Measurements from ENCODE around the gene EYS.

Gene EYS

GRCh38 chr6:64672651-64673050 lies 1034.4 kb downstream of the EYS start:
- in situ Hi-C loops (cut with MboI; ENCODE audit: low sequenced_read_pairs): no loop called here

DNA sequence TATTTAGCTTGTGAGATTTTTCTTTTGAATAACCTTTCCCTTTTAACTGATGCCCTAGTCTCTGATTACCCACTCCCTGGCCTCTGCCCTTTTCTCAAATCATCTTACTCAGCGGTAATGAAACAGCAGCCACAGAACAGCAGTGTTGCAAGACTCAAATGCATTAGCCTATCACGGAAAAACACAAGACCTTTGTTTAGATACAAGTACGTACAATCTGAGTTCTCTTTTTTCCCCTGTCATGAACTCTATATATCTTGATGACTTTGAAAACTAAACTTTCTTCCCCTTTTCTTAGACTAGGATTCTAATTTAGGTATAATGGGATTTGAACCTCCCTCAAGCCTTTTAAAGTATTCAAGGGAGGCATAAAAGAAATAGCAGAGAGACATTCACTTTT lies 1034.9 kb downstream of the EYS start:
- in situ Hi-C loops (cut with MboI; ENCODE audit: low sequenced_read_pairs): no loop called here

- in situ Hi-C loops (cut with MboI; ENCODE audit: low sequenced_read_pairs): no loop called here
Observed at GRCh38 chr6:64665137-64665536, 1041.9 kb downstream of the EYS start.

DNA sequence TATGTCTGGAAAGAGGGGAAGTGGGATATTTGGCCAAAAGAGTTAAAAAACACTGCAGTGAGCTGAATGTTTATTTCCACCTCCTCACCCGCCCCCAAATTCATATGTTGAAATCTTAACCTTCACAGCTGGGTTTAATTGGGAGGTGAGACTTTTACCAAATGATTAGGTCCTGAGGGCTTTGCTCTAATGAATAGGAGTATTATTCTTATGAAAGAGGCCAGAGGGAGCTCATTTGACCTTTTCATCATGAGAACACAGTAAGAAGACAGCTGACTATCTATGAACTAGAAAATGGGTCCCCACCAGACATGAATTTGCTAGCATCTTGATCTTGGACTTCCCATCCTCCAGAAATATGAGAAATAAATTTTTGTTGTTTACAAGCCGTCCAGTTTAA lies 1042.5 kb downstream of the EYS start:
- in situ Hi-C loops (cut with MboI; ENCODE audit: low sequenced_read_pairs): no loop called here

DNA sequence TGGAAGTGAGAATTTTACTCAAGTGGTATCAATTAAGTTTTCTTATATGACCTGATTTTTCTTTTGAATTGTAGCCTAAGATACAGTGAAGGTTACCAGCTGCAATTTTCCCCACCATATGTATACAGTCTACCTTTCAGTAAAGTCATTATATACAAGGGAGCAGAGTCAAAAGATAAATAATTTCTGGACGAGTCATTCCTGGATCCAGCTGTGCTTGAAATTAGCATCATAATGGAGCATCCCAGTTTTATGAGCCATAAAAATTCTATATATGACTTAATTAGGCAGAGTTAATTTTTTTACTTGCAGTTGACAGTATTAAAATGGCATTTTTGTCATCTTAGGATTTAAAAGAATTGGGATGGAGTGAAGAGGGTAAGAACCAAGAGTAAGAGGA lies 1063.0 kb downstream of the EYS start:
- in situ Hi-C loops (cut with MboI; ENCODE audit: low sequenced_read_pairs): no loop called here

DNA sequence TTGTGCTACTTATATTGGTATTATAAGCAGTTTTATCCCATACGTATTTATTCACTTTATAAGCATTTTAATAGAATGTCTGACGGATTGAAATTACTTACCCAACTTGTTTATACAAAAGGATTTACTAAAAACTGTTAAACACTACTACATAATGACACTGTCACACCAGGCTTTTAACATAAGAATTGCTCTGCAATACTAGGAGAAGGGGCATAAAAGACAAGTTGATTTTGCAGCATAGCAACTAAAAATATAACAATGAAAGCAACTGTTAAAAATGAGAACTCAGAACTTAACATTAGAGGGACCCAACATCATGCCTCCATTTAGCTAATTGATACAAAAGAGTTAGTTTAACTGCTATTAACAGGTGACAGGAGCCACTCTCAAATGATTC lies 1076.1 kb downstream of the EYS start:
- in situ Hi-C loops (cut with MboI; ENCODE audit: low sequenced_read_pairs): no loop called here

- in situ Hi-C loops (cut with MboI; ENCODE audit: low sequenced_read_pairs): no loop called here
Observed at GRCh38 chr6:64622944-64623343, 1084.1 kb downstream of the EYS start.

- in situ Hi-C loops (cut with MboI; ENCODE audit: low sequenced_read_pairs): no loop called here
Observed at GRCh38 chr6:64602993-64603392, 1104.0 kb downstream of the EYS start.

DNA sequence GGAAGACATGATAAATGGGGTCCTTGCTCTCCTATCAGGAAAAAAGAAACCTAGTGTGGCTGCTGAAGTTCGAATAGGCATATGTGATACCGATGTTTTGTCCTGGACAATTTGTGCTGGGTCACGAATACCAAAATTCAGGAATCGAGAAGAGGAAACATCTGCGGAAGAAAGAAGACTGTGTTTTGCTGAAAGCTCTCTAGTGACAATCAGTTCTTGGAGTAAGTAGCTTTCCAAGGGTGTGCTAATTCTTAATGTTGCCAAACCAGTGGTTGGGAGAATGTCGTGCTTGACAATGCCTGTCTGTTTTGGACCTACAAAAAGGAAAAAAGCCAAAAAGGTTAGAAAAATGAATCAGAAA lies 1115.4 kb downstream of the EYS start:
- in situ Hi-C loops (cut with MboI; ENCODE audit: low sequenced_read_pairs): no loop called here

- in situ Hi-C loops (cut with MboI; ENCODE audit: low sequenced_read_pairs): no loop called here
Observed at GRCh38 chr6:64590965-64591675, 1115.9 kb downstream of the EYS start.

DNA sequence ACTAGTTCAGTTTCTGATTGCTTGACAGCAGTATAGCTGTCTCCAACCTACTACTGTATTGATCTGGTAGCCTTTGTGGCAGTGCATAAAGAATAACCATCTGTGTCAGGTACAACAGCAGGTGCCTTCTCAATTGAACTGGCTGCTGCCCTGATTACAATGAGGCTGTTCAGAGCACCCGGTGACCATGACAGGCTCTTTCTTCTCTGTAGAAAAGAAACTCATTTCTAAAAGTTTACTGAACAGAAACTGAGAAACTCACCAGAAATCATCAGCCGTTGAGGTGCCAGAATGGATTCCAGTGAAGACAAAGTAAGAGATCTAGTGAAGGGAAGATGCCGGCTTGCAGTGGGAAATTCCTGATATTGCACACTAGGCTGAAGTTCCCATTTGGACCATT lies 1117.1 kb downstream of the EYS start:
- in situ Hi-C loops (cut with MboI; ENCODE audit: low sequenced_read_pairs): no loop called here

GRCh38 chr6:64580346-64580745 lies 1126.7 kb downstream of the EYS start:
- in situ Hi-C loops (cut with MboI; ENCODE audit: low sequenced_read_pairs): no loop called here

- in situ Hi-C loops (cut with MboI; ENCODE audit: low sequenced_read_pairs): no loop called here
Observed at GRCh38 chr6:64553249-64553786, 1153.7 kb downstream of the EYS start.

DNA sequence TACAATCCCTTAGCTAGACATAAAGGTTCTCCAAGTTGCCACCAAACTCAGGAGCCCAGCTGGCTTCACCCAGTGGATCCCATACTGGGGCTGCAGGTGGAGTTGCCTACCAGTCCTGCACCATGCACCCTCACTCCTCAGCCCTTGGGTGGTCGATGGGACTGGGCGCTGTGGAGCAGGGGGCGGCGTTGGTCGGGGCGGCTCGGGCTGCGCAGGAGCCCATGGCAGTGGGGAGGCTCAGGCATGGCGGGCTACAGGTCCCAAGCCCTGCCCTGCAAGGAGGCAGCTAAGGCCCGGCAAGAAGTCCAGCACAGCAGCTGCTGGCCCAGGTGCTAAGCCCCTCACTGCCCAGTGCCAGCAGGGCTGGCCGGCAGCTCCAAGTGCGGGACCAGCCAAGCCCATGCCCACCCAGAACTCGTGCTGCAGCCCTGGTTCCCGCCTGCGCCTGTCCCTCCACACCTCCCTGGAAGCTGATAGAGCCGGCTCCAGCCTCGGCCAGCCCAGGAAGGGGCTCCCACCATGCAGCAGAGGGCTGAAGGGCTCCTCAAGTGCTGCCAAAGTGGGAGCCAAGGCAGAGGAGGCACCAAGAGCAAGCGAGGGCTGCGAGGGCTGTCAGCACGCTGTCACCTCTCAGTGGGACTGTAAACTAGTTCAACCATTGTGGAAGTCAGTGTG lies 1159.3 kb downstream of the EYS start:
- in situ Hi-C loops (cut with MboI; ENCODE audit: low sequenced_read_pairs): no loop called here

- in situ Hi-C loops (cut with MboI; ENCODE audit: low sequenced_read_pairs): no loop called here
Observed at GRCh38 chr6:64539917-64540316, 1167.1 kb downstream of the EYS start.

DNA sequence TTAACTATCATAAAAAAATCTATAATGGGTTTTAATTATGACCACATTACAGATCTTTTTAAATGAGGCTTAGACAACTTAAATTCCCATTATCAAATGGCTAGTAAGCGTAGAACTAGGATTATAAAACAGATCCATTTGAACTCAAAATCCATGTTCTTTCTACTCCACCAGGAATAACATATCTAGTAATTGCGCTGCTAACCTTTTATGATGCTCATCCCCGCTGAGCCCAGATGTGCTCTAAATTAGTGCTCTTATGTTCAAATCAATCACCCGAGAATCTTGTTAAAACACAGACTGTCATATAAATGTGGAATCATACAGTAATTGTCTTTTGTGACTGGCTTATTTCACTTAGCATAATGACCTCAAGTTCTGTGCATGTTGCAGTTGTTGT lies 1168.3 kb downstream of the EYS start:
- in situ Hi-C loops (cut with MboI; ENCODE audit: low sequenced_read_pairs): no loop called here

DNA sequence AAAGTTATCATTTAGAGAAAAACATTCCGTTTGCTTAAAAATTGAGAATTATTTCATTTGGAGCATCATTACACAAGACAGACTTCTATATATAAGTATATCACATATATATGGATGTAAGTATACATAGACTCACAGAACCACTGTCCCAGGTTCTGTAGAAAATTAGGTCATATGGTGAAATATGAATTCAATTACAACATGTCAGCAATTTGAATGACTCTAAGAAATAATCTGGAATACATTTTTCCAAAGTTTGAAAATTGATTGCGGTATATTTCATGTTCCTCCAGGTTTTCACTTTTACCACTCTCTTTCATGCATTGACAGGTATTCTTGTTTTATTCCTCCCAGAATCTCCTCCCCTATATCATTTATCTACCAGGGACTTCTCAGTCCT lies 1179.1 kb downstream of the EYS start:
- in situ Hi-C loops (cut with MboI; ENCODE audit: low sequenced_read_pairs): no loop called here

DNA sequence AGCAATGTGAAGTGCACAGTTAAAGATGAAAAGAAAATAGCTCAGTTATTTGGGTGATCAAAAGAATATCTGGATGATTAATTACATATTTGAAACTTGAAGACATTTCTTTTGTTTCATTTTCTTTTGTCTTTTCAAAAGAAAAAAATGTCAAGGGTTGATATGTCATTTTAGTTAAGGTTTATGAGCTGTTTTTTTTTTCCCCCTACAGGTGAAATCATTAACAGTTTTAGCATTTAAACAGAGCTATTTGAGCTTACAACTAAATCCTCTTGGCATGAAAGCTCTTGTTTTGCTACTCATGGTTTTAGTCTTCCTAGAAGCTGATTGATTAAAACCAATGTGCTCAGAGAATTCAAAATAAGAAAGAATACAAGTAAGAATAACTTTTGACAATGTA lies 1184.2 kb downstream of the EYS start:
- in situ Hi-C loops (cut with MboI; ENCODE audit: low sequenced_read_pairs): no loop called here

GRCh38 chr6:64520050-64520449 lies 1187.0 kb downstream of the EYS start:
- in situ Hi-C loops (cut with MboI; ENCODE audit: low sequenced_read_pairs): no loop called here

DNA sequence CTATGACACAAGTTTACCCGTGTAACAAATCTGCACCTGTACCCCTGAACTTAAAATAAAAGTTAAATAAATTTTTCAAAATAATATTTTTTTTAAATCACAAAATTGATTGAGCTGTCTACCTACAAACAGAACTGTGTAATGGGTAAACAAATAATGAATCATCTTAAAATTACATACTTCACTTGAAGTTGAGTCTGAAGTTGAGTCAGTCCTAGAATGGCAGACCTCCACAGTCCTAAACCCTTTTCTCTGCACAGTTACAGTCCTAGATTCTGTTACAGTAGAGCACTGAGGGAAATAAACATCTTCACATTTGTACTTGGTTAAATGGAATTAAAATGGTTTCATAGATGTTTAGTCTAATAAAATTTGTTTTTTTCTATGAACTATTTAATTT lies 1190.6 kb downstream of the EYS start:
- in situ Hi-C loops (cut with MboI; ENCODE audit: low sequenced_read_pairs): no loop called here

- in situ Hi-C loops (cut with MboI; ENCODE audit: low sequenced_read_pairs): no loop called here
Observed at GRCh38 chr6:64507661-64508060, 1199.4 kb downstream of the EYS start.

DNA sequence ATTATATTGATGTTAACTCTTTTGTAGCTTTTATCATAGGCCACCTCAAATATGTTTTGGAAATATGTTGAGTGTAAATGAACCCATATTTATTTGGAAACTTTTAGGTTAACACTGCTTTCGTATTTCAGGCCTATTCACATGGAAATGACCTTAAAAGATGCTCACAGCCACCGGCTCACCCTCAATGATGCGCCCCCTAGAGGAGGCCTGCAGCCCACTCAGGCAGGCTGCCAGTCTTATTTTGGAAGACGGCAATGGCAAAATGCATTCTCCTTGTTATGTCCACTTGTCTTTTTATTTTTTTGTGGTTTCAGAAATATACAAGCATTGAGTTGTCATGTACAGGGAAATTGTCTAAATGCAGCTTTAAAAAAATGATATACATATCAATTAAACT lies 1201.7 kb downstream of the EYS start:
- in situ Hi-C loops (cut with MboI; ENCODE audit: low sequenced_read_pairs): no loop called here

DNA sequence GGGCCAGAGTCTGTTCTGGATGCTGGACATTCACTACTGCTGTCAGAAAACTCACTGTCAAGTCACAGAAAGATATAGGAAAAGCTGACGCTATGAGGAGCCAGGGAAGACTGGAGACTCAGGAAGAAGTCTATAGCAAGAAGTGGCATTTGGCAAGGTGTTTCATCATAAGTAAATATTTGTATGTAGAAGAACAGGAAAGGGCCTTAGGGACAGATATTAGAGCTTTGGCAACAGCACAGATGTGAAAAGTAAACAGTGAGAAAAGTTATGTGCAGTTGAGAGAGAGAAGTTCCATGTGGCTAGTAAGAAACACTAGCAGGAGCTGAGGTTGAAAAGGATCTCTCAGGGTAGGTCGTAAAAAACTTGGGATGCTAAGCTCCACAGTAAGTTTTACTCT lies 1202.5 kb downstream of the EYS start:
- in situ Hi-C loops (cut with MboI; ENCODE audit: low sequenced_read_pairs): no loop called here
